Right lobe of liver (tissue), 6 donors: ENCODE data around the gene ELSPBP1. TPM values are rescaled to one million over a fixed set of nuclear protein-coding genes. Genes with fewer than 3 reads are reported as not detected.
"Not testable (repeated sequence)": the region's sequence is repeated elsewhere in the genome, so short reads cannot be mapped to it uniquely, and the experiment has no call there.

Experiments
- ATAC-seq, 4 donors: fragments of 200-7000 bp; cut with Tn5 transposase; one replicate each; pipeline ENCODE4 v1.9.1; 2020; ENCODE audit warnings: mild to moderate bottlenecking in 4 of 4, moderate library complexity in 4 of 4
- DNase-seq, 3 donors: peaks; one replicate each; pipeline ENCODE4 v3.0.0-alpha.2; 2020
- H3K27ac ChIP-seq, 3 donors: fragments of 200-600 bp; one replicate each; pipeline ENCODE4 v1.8.0; 2022
- H3K27me3 ChIP-seq, 2 donors: fragments of 200-600 bp; one replicate each; pipeline ENCODE4 v1.8.0; 2022
- H3K36me3 ChIP-seq, 4 donors: fragments of 200-600 bp; sonication (generic) in 1 of 4; one replicate each; pipeline versions ENCODE4 v1.5.1 to v1.8.0; 2017 to 2022; ENCODE audit warnings: control low read depth in 1 of 4
- H3K4me1 ChIP-seq, 4 donors: fragments of 200-600 bp; sonication (generic) in 1 of 4; one replicate each; pipeline versions ENCODE4 v1.5.1 to v1.8.0; 2017 to 2022; ENCODE audit warnings: control low read depth in 1 of 4
- H3K4me3 ChIP-seq, 3 donors: fragments of 200-600 bp; one replicate each; pipeline ENCODE4 v1.8.0; 2022
- H3K9me3 ChIP-seq, 4 donors: fragments of 200-600 bp; sonication (generic) in 1 of 4; one replicate each; pipeline versions ENCODE4 v1.5.1 to v1.8.0; 2017 to 2022; ENCODE audit warnings: control low read depth in 1 of 4
- POLR2A ChIP-seq: fragments of 450-650 bp; IDR thresholded peaks from one replicate; pipeline ENCODE4 v1.6.1; 2017; ENCODE audit warnings: antibody characterized with exemption, mild to moderate bottlenecking
- WGBS: methylation state at CpG from one replicate; pipeline ENCODE4 v1.1.6; 2018; ENCODE audit warnings: low coverage, low lambda C conversion rate; ENCODE audit not compliant: insufficient coverage; ENCODE audit errors: missing lambda C conversion rate; 5-methylcytosine and 5-hydroxymethylcytosine counted together
- intact Hi-C, 2 donors: fragments of 100-400 bp; cut with DNase I; formaldehyde crosslinking; loops; one replicate each; pipeline versions ENCODE4 v1.11.2 to v1.14.1; 2022
- long read RNA-seq: library from polyadenylated mRNA; unstranded; transcript quantifications from one replicate; pipeline ENCODE4 v2.0.0, GENCODE V29; 2019
- total RNA-seq, 6 experiments: library from RNA; depleted of rRNA in 2 of 6; stranded (reverse); fragments of >200 nt in 2 of 6; fragmentation: NEBNext Ultra II Directional in 3 of 6; extraction: Animal tissue kit (Norgen Biotek cat#: 25700) in 3 of 6; gene quantifications; one replicate each; pipeline versions ENCODE4 v1.1.0 to v1.2.4, GENCODE V29; 2016 to 2023
- TF ChIP-seq, protein P1 (sequence below), 4 donors: fragments of 200-600 bp in 3 of 4; fragments of 450-650 bp in 1 of 4; IDR thresholded peaks; one replicate each; pipeline versions ENCODE4 v1.5.1 to v1.8.0; 2016 to 2022; ENCODE audit warnings: antibody characterized with exemption in 4 of 4, mild to moderate bottlenecking in 2 of 4
- donor health status: DM: no; HTN: yes; CAD: no.
- donor health status: DM: no; HTN: no; CAD: no.
- donor health status: DM: no; HTN: no; CAD: no.
- donor health status: DM: no; HTN: yes; CAD: no.
- donor health status: DM: no; HTN: yes; CAD: no.

ELSPBP1 gene
- total RNA-seq: not detected
- long read RNA-seq: 0 reads

- TF ChIP-seq POLR2A: no peak
- TF ChIP-seq, protein P1, sequence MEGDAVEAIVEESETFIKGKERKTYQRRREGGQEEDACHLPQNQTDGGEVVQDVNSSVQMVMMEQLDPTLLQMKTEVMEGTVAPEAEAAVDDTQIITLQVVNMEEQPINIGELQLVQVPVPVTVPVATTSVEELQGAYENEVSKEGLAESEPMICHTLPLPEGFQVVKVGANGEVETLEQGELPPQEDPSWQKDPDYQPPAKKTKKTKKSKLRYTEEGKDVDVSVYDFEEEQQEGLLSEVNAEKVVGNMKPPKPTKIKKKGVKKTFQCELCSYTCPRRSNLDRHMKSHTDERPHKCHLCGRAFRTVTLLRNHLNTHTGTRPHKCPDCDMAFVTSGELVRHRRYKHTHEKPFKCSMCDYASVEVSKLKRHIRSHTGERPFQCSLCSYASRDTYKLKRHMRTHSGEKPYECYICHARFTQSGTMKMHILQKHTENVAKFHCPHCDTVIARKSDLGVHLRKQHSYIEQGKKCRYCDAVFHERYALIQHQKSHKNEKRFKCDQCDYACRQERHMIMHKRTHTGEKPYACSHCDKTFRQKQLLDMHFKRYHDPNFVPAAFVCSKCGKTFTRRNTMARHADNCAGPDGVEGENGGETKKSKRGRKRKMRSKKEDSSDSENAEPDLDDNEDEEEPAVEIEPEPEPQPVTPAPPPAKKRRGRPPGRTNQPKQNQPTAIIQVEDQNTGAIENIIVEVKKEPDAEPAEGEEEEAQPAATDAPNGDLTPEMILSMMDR (IDR thresholded peaks at IDR 0.05): no peak
- no peaks in the 10 kb centered on the region for H3K4me1 ChIP-seq
Observed at GRCh38 chr19:47994209-47994802, at the start of gene ELSPBP1. Gene ELSPBP1 (plus strand): TSS chr19:47994632. CDS start chr19:48008668, 14,036 bp downstream.

DNA sequence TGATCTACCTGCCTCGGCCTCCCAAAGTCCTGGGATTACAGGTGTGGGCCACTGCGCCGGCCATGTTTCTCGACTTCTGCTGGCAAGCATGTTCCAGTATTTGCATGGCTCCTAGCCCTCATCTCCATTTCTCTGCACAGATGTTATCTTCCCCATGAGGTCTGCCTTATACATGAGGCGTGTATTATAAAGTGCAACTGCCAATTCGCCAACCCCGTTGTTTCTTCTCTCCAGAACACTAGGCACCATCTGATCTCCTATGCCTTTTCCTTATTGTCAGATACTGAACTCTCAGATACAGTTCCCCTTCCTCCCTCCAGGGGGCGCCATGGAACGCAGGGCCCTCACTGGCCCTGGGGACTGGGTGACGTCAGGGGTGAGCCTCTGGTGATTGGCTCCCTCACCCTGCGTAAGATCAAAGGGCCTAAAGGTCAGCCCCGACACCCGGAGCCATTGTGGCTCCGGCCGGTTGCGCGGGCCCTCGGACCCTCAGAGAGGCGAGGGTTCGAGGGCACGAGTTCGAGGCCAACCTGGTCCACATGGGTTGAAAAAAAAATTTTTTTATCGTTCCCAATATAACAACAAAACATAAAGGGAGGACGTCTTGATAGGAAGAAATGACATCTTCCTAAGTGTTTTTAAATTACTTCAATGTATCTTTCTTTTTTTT, 44.4 kb upstream of the ELSPBP1 start:
- ATAC-seq, H3K27me3 ChIP-seq, intact Hi-C loops, H3K4me1 ChIP-seq, H3K4me3 ChIP-seq, H3K27ac ChIP-seq, H3K36me3 ChIP-seq, H3K9me3 ChIP-seq: not testable (repeated sequence)
- 71% methylated on average over 23 of the region's 24 CpGs for WGBS
- peak; percentile 24 to 62 (median 55) for DNase-seq
- TF ChIP-seq, protein P1 (IDR thresholded peaks at IDR 0.05): peak in 1 of 4 donors; percentile 12

More at GRCh38 chr19:47994209-47994802, at the start of gene ELSPBP1:
- no peak for DNase-seq
- H3K27me3 ChIP-seq: no peaks in the 10 kb centered on the region
- no peak within 1 kb of the TSS for H3K4me3 ChIP-seq
- intact Hi-C loops: no loop called here
- no peak within 1 kb of the TSS for H3K27ac ChIP-seq
- H3K36me3 ChIP-seq: no peaks in the 10 kb centered on the region
- 48% methylated on average over 5 of the region's 5 CpGs for WGBS
- no peak for ATAC-seq
- H3K9me3 ChIP-seq: no peaks in the 10 kb centered on the region

DNA sequence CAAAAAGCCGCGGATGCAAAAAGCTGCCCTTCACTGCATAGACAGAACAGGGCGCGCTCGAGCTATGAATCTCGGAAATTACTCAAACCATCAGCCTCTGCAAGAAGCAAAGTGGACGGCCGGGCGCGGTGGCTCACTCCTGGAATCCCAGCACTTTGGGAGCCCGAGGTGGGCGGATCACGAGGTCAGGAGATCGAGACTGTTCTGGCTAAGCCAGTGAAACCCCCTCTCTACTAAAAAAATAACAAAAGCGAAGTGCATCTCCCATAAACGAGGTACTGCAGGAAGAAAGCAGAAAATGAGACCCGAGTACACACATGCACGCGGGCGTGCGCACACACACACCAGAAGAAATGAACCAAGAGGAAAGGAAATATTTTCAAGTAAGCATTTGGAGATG, 42.3 kb upstream of the ELSPBP1 start:
- H3K27me3 ChIP-seq, DNase-seq, ATAC-seq, H3K4me3 ChIP-seq, H3K4me1 ChIP-seq, intact Hi-C loops, H3K36me3 ChIP-seq, H3K27ac ChIP-seq, H3K9me3 ChIP-seq: not testable (repeated sequence)
- no CpG with 5 or more reads among the region's 21 CpGs for WGBS

GRCh38 chr19:47955936-47956335, 38.5 kb upstream of the ELSPBP1 start:
- H3K4me1 ChIP-seq: not testable (repeated sequence)
- 67% methylated on average over 7 of the region's 11 CpGs for WGBS

DNA sequence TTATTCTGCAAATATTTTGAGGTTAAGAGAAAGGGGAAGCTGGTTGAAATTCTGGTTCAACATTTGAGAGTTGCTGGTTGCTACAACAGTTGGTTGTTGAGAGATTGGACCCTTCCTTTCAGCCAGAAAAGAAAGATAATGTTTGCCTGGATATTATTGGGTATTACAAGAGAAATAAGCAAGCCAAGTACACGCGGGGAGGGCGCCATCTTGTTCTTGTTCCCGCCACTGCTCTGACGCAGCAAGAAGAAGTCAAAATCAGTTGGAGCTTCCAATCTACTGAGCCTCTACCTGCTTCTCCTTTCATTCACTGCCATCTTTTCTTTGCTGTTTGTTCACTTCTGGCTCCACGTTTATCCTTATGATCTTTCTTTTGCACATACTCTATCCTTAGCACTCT, 20.9 kb upstream of the ELSPBP1 start:
- Histone ChIP-seq H3K4me1 (no peaks in the 10 kb centered on the region), H3K27me3 (no peaks in the 10 kb centered on the region), H3K36me3 (no peaks in the 10 kb centered on the region), H3K27ac (no peak overlapping the region), H3K9me3 (no peaks in the 10 kb centered on the region), H3K4me3 (no peak overlapping the region)
- DNase-seq (no peak), ATAC-seq (no peak)
- 53% methylated on average over 4 of the region's 6 CpGs for WGBS
- TF ChIP-seq POLR2A: no peak
- TF ChIP-seq, protein P1 (IDR thresholded peaks at IDR 0.05): no peak
- intact Hi-C loops: no loop called here

More at GRCh38 chr19:47955936-47956335, 38.5 kb upstream of the ELSPBP1 start:
- peak in 1 of 3 donors; percentile 60 for DNase-seq
- ATAC-seq, intact Hi-C loops, H3K9me3 ChIP-seq, H3K27me3 ChIP-seq, H3K27ac ChIP-seq, H3K36me3 ChIP-seq, H3K4me3 ChIP-seq: not testable (repeated sequence)
